PC-3 (cell line): ENCODE results near the gene ANKUB1. TPM values are rescaled to one million over a fixed set of nuclear protein-coding genes. Genes with fewer than 3 reads are reported as not detected.

Source experiments
- ATAC-seq: fragments of 200-7000 bp; cut with Tn5 transposase; 2 replicates; pipeline ENCODE4 v1.9.1; 2020; ENCODE audit warnings: mild to moderate bottlenecking, moderate library complexity
- BruUV-seq: library from RNA; stranded (reverse); fragments of 400-500 nt; replicated peaks from 2 replicates; lab custom pipeline; 2021; lab: Mats Ljungman, UMichigan
- CTCF ChIA-PET: fragments of 300-600 bp; sonication (Branson Sonifier 250); formaldehyde crosslinking; loops from one replicate; lab custom pipeline; 2022; ENCODE audit warnings: antibody characterized with exemption; lab: Charles Lee
- POLR2A ChIA-PET: fragments of 300-600 bp; sonication (Branson Sonifier 250); formaldehyde crosslinking; loops from one replicate; lab custom pipeline; 2022; ENCODE audit warnings: antibody characterized with exemption; ENCODE audit not compliant: unreplicated experiment; lab: Charles Lee
- DNase-seq: peaks from one replicate; pipeline ENCODE4 v3.0.0-alpha.2; 2015
- H2AFZ ChIP-seq: fragments of 300-600 bp; sonication (generic); 2 replicates; pipeline ENCODE4 v1.6.0; 2016; ENCODE audit warnings: antibody characterized with exemption, low read length
- H3F3A ChIP-seq: fragments of 300-600 bp; sonication (generic); one replicate; pipeline ENCODE4 v1.6.0; 2017; ENCODE audit warnings: antibody characterized with exemption, low read length, control low read depth, mild to moderate bottlenecking; ENCODE audit not compliant: unreplicated experiment
- H3K27ac ChIP-seq: fragments of 300-600 bp; sonication (generic); 2 replicates; pipeline ENCODE4 v1.5.1; 2016; ENCODE audit warnings: mild to moderate bottlenecking, low read length
- H3K27me3 ChIP-seq: fragments of 300-600 bp; sonication (generic); 2 replicates; pipeline ENCODE4 v1.6.1; 2016; ENCODE audit warnings: low read length, mixed read lengths
- H3K36me3 ChIP-seq: fragments of 300-600 bp; sonication (generic); 2 replicates; pipeline ENCODE4 v1.6.1; 2016; ENCODE audit warnings: low read depth, mixed run types, low read length, mixed read lengths
- H3K4me1 ChIP-seq: fragments of 300-600 bp; sonication (generic); 2 replicates; pipeline ENCODE4 v1.5.1; 2016; ENCODE audit warnings: low read length; ENCODE audit not compliant: insufficient read depth
- H3K4me2 ChIP-seq: fragments of 300-600 bp; sonication (generic); 2 replicates; pipeline ENCODE4 v1.6.0; 2016; ENCODE audit warnings: low read length
- H3K4me3 ChIP-seq: fragments of 300-600 bp; sonication (generic); 2 replicates; pipeline ENCODE4 v1.5.1; 2016; ENCODE audit warnings: mild to moderate bottlenecking, low read length, mixed read lengths
- H3K79me2 ChIP-seq: fragments of 300-600 bp; sonication (generic); 2 replicates; pipeline ENCODE4 v1.6.1; 2017; ENCODE audit warnings: low read length, mixed read lengths
- H3K9ac ChIP-seq: fragments of 300-600 bp; sonication (generic); 2 replicates; pipeline ENCODE4 v1.6.0; 2016; ENCODE audit warnings: mild to moderate bottlenecking, low read length
- H3K9me2 ChIP-seq: fragments of 300-600 bp; sonication (generic); replicated peaks from 2 replicates; pipeline ENCODE4 v1.6.1; 2016; ENCODE audit warnings: mixed run types, low read length, mixed read lengths
- H3K9me3 ChIP-seq: fragments of 300-600 bp; sonication (generic); 2 replicates; pipeline ENCODE4 v1.6.1; 2016; ENCODE audit warnings: low read length, mixed read lengths
- H4K20me1 ChIP-seq: fragments of 300-600 bp; sonication (generic); 2 replicates; pipeline ENCODE4 v1.6.1; 2016; ENCODE audit warnings: low read length, mixed read lengths
- CTCF ChIP-seq: fragments of 300-600 bp; sonication (generic); conservative IDR thresholded peaks from 2 replicates; pipeline ENCODE4 v1.5.1; 2017; ENCODE audit warnings: antibody characterized with exemption, low read depth, mild to moderate bottlenecking, low read length
- EZH2 ChIP-seq: fragments of 300-600 bp; sonication (generic); IDR thresholded peaks from one replicate; pipeline ENCODE4 v1.6.1; 2017; ENCODE audit warnings: antibody characterized with exemption, mild to moderate bottlenecking, low read length; ENCODE audit not compliant: unreplicated experiment
- EZH2phosphoT487 ChIP-seq: fragments of 300-600 bp; sonication (generic); IDR thresholded peaks from 2 replicates; pipeline ENCODE4 v1.6.1; 2018; ENCODE audit warnings: mild to moderate bottlenecking, antibody characterized with exemption, low read length, borderline replicate concordance
- intact Hi-C: fragments of 100-400 bp; cut with micrococcal nuclease; formaldehyde crosslinking; loops from 2 replicates; pipeline ENCODE4 v1.9.0; 2023
- total RNA-seq: library from RNA; depleted of rRNA; stranded (reverse); fragments of >200 nt; gene quantifications from 2 replicates; pipeline ENCODE4 v1.2.3, GENCODE V29; 2014

The ANKUB1 gene
- total RNA-seq, 1 experiment from 2014 or later, result not detected

- Histone ChIP-seq H3K27me3 (no peaks in the 10 kb centered on the region), H4K20me1 (no peaks in the 10 kb centered on the region), H2AFZ (no peak overlapping the region), H3K4me2 (no peak overlapping the region), H3K9me3 (no peaks in the 10 kb centered on the region), H3K79me2 (no peaks in the 10 kb centered on the region), H3K4me3 (no peak overlapping the region), H3K27ac (no peak overlapping the region), H3K9ac (no peak overlapping the region), H3K4me1 (no peaks in the 10 kb centered on the region; the same call in 1 of the 2 replicates), H3F3A (no peaks in the 10 kb centered on the region), H3K9me2 (no peaks in the 10 kb centered on the region), H3K36me3 (no peaks in the 10 kb centered on the region)
- ATAC-seq (no peak), DNase-seq (no peak)
- intact Hi-C loops, result loop anchor here (5.0 kb wide), 1 partner anchor 294 kb away; no protein-coding TSS in a partner anchor
- CTCF ChIA-PET, result no interaction called here
- no peak for TF ChIP-seq EZH2
- no TSS peak for BruUV-seq
- POLR2A ChIA-PET, result no interaction called here
These were observed 13.9 kb upstream of the ANKUB1 start for GRCh38 chr3:149806171-149806778.

- CTCF ChIA-PET, result no interaction called here
- DNase-seq (no peak), ATAC-seq (no peak)
- POLR2A ChIA-PET, result interaction anchor here (0.7 kb wide), 1 partner anchor 99 kb away, joined by 3 read pairs; no protein-coding TSS in a partner anchor
- Histone ChIP-seq H3K4me2 (no peak overlapping the region), H4K20me1 (no peaks in the 10 kb centered on the region), H3K79me2 (no peaks in the 10 kb centered on the region), H3K4me1 (no peaks in the 10 kb centered on the region), H3K9me3 (no peaks in the 10 kb centered on the region), H3F3A (no peaks in the 10 kb centered on the region), H3K9me2 (no peaks in the 10 kb centered on the region), H3K4me3 (no peak overlapping the region), H3K27me3 (no peaks in the 10 kb centered on the region), H3K36me3 (no peaks in the 10 kb centered on the region), H2AFZ (no peak overlapping the region), H3K27ac (no peak overlapping the region), H3K9ac (no peak overlapping the region)
- no TSS peak for BruUV-seq
- TF ChIP-seq CTCF, result no peak
- TF ChIP-seq EZH2phosphoT487, result no peak
- no peak for TF ChIP-seq EZH2
- intact Hi-C loops, result no loop called here
These were observed 9.3 kb upstream of the ANKUB1 start for GRCh38 chr3:149801639-149802038.

- Histone ChIP-seq H3K27ac (no peak overlapping the region), H3K9ac (no peak overlapping the region), H3K4me3 (no peak overlapping the region), H3K4me2 (no peak overlapping the region), H2AFZ (no peak overlapping the region), H3K36me3 (no peaks in the 10 kb centered on the region), H3K79me2 (no peaks in the 10 kb centered on the region), H3K9me2 (no peaks in the 10 kb centered on the region), H3K9me3 (no peaks in the 10 kb centered on the region), H4K20me1 (no peaks in the 10 kb centered on the region), H3K27me3 (no peaks in the 10 kb centered on the region), H3F3A (no peaks in the 10 kb centered on the region), H3K4me1 (no peaks in the 10 kb centered on the region)
- intact Hi-C loops, result no loop called here
- DNase-seq (no peak), ATAC-seq (no peak)
- BruUV-seq, result no TSS peak
- CTCF ChIA-PET, result no interaction called here
- POLR2A ChIA-PET, result no interaction called here
- TF ChIP-seq EZH2phosphoT487 (no peak), CTCF (no peak), EZH2 (no peak)
These were observed 8.8 kb upstream of the ANKUB1 start for GRCh38 chr3:149801195-149801594.
